ENCODE data around the gene P3H2.

P3H2 gene

GRCh38 chr3:190010486-190010885 lies 110.2 kb downstream of the P3H2 start:
- H3K9ac ChIP-seq (ENCODE audit: insufficient read length, low read depth) = no peak overlapping the region
- no peaks in the 10 kb centered on the region for H3K36me3 ChIP-seq (ENCODE audit: insufficient read depth, insufficient read length, low read length)
- H3K27me3 ChIP-seq (ENCODE audit: insufficient read depth, insufficient read length) = no peaks in the 10 kb centered on the region
- TF ChIP-seq SUZ12 (IDR thresholded peaks at IDR 0.05; ENCODE audit: extremely low read depth, insufficient read depth, insufficient read length) = no peak
- TF ChIP-seq ZNF274 (IDR thresholded peaks at IDR 0.05; ENCODE audit: low read depth, low read length) = no peak
- TF ChIP-seq YY1 (IDR thresholded peaks at IDR 0.05; ENCODE audit: insufficient read depth, insufficient read length) = no peak
- DNase-seq (ENCODE audit: low read depth, low spot score) = no peak
- H3K4me1 ChIP-seq (ENCODE audit: insufficient read depth, insufficient read length) = peaks cover 4% of the 10 kb centered on the region
- no peaks in the 10 kb centered on the region for H3K9me3 ChIP-seq (ENCODE audit: insufficient read depth, low read length)
- no peak overlapping the region for H3K4me3 ChIP-seq (ENCODE audit: insufficient read length, low read depth)

DNA sequence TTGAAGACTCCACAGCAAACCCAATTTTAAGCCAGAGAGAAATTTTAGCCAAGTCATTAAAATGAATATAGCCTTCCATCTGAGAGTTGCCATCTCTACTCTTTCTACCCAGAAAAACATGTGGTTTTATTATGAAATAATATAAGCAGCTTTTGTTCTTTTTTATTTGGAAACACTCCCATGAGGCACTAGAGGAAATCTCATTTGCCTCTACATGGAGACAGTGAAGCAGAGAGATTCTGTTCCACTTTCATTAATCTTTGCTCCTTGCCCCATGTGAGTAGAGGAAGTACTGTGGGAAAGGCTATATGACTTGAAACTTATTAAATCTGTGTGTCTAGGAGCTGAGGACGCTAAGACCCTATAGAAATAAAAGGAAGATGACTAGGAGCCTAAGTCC lies 111.1 kb downstream of the P3H2 start:
- Histone ChIP-seq H3K9me3 (ENCODE audit: insufficient read depth, low read length) (no peaks in the 10 kb centered on the region), H3K9ac (ENCODE audit: insufficient read length, low read depth) (no peak overlapping the region), H3K27me3 (ENCODE audit: insufficient read depth, insufficient read length) (no peaks in the 10 kb centered on the region), H3K4me1 (ENCODE audit: insufficient read depth, insufficient read length) (peaks cover 4% of the 10 kb centered on the region), H3K4me3 (ENCODE audit: insufficient read length, low read depth) (no peak overlapping the region), H3K36me3 (ENCODE audit: insufficient read depth, insufficient read length, low read length) (no peaks in the 10 kb centered on the region)
- TF ChIP-seq SUZ12 (IDR thresholded peaks at IDR 0.05; ENCODE audit: extremely low read depth, insufficient read depth, insufficient read length) (no peak), ZNF274 (IDR thresholded peaks at IDR 0.05; ENCODE audit: low read depth, low read length) (no peak), YY1 (IDR thresholded peaks at IDR 0.05; ENCODE audit: insufficient read depth, insufficient read length) (no peak)
- DNase-seq (ENCODE audit: low read depth, low spot score) = no peak

- Histone ChIP-seq H3K36me3 (ENCODE audit: insufficient read depth, insufficient read length, low read length) (no peaks in the 10 kb centered on the region), H3K9me3 (ENCODE audit: insufficient read depth, low read length) (no peaks in the 10 kb centered on the region), H3K27me3 (ENCODE audit: insufficient read depth, insufficient read length) (no peaks in the 10 kb centered on the region), H3K9ac (ENCODE audit: insufficient read length, low read depth) (no peak overlapping the region), H3K4me1 (ENCODE audit: insufficient read depth, insufficient read length) (no peaks in the 10 kb centered on the region), H3K4me3 (ENCODE audit: insufficient read length, low read depth) (no peak overlapping the region)
- TF ChIP-seq YY1 (IDR thresholded peaks at IDR 0.05; ENCODE audit: insufficient read depth, insufficient read length) (no peak), ZNF274 (IDR thresholded peaks at IDR 0.05; ENCODE audit: low read depth, low read length) (no peak), SUZ12 (IDR thresholded peaks at IDR 0.05; ENCODE audit: extremely low read depth, insufficient read depth, insufficient read length) (no peak)
- no peak for DNase-seq (ENCODE audit: low read depth, low spot score)
Measured at GRCh38 chr3:190008432-190008831, 112.3 kb downstream of the P3H2 start.

DNA sequence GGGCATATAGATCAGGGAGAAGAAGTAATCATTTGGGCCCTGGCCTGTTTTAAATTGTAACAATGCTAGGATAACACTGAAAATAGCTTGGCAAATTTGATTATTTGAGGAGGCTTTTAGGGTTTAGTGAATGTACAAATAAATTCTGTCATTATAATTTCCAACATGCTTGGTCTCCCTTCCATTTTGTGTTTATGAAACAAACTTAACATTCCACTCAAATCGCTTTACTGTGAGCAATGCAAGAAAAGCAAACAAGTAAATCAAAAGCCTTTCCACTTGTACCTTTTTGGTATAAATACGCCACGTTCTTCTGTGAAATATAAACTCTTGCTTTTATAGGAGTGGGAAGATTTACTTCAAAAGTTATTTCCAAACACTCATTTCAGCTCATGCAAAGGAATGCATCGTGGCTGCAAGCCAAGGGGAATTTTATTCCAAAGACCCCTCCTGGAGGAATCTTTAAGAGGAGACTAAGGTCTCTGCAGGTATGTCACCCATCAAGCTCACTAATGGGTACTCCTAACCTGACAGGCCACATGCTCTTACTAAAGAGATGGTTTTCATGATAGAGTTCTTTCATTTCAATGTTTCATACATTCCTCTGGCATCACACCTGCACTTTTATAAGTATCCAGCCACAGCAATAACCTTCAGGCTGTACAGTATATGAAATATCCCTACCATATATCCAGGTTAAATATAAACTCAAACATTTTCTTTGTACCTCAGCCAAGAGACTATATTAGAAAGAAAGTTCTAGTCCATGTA lies 115.2 kb downstream of the P3H2 start:
- H3K9ac ChIP-seq (ENCODE audit: insufficient read length, low read depth) = no peak overlapping the region
- no peak overlapping the region for H3K4me3 ChIP-seq (ENCODE audit: insufficient read length, low read depth)
- TF ChIP-seq ZNF274 (IDR thresholded peaks at IDR 0.05; ENCODE audit: low read depth, low read length) = no peak
- no peak for TF ChIP-seq SUZ12 (IDR thresholded peaks at IDR 0.05; ENCODE audit: extremely low read depth, insufficient read depth, insufficient read length)
- TF ChIP-seq YY1 (IDR thresholded peaks at IDR 0.05; ENCODE audit: insufficient read depth, insufficient read length) = no peak
- H3K27me3 ChIP-seq (ENCODE audit: insufficient read depth, insufficient read length) = no peaks in the 10 kb centered on the region
- no peaks in the 10 kb centered on the region for H3K4me1 ChIP-seq (ENCODE audit: insufficient read depth, insufficient read length)
- H3K36me3 ChIP-seq (ENCODE audit: insufficient read depth, insufficient read length, low read length) = no peaks in the 10 kb centered on the region
- DNase-seq (ENCODE audit: low read depth, low spot score) = no peak
- H3K9me3 ChIP-seq (ENCODE audit: insufficient read depth, low read length) = no peaks in the 10 kb centered on the region

DNA sequence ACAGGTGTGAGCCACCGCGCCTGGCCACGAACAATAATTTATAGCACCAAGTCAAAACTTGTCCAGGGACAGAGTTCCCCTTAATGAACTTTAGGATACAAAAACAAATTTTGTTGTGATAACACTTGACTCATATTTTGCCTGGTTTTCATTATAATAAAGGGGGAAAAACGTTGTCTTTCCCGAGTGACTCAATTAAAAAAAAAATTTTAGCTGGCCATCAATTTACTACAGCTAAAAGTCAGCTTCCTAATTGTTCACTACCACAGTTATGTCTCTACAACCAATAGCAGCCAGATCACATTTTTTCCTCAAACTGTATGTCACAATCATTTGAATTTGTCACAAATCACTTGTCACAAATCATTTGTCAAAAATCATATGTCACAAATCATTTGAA lies 116.0 kb downstream of the P3H2 start:
- H3K9ac ChIP-seq (ENCODE audit: insufficient read length, low read depth) = no peak overlapping the region
- no peaks in the 10 kb centered on the region for H3K4me1 ChIP-seq (ENCODE audit: insufficient read depth, insufficient read length)
- H3K27me3 ChIP-seq (ENCODE audit: insufficient read depth, insufficient read length) = no peaks in the 10 kb centered on the region
- no peak overlapping the region for H3K4me3 ChIP-seq (ENCODE audit: insufficient read length, low read depth)
- no peaks in the 10 kb centered on the region for H3K36me3 ChIP-seq (ENCODE audit: insufficient read depth, insufficient read length, low read length)
- H3K9me3 ChIP-seq (ENCODE audit: insufficient read depth, low read length) = no peaks in the 10 kb centered on the region
- no peak for DNase-seq (ENCODE audit: low read depth, low spot score)
- TF ChIP-seq YY1 (IDR thresholded peaks at IDR 0.05; ENCODE audit: insufficient read depth, insufficient read length) (no peak), SUZ12 (IDR thresholded peaks at IDR 0.05; ENCODE audit: extremely low read depth, insufficient read depth, insufficient read length) (no peak), ZNF274 (IDR thresholded peaks at IDR 0.05; ENCODE audit: low read depth, low read length) (no peak)

GRCh38 chr3:190003681-190004123 lies 117.0 kb downstream of the P3H2 start:
- DNase-seq (ENCODE audit: low read depth, low spot score) = no peak
- Histone ChIP-seq H3K36me3 (ENCODE audit: insufficient read depth, insufficient read length, low read length) (no peaks in the 10 kb centered on the region), H3K4me1 (ENCODE audit: insufficient read depth, insufficient read length) (no peaks in the 10 kb centered on the region), H3K27me3 (ENCODE audit: insufficient read depth, insufficient read length) (no peaks in the 10 kb centered on the region), H3K9ac (ENCODE audit: insufficient read length, low read depth) (no peak overlapping the region), H3K4me3 (ENCODE audit: insufficient read length, low read depth) (no peak overlapping the region), H3K9me3 (ENCODE audit: insufficient read depth, low read length) (no peaks in the 10 kb centered on the region)
- no peak for TF ChIP-seq ZNF274 (IDR thresholded peaks at IDR 0.05; ENCODE audit: low read depth, low read length)
- no peak for TF ChIP-seq YY1 (IDR thresholded peaks at IDR 0.05; ENCODE audit: insufficient read depth, insufficient read length)
- TF ChIP-seq SUZ12 (IDR thresholded peaks at IDR 0.05; ENCODE audit: extremely low read depth, insufficient read depth, insufficient read length) = no peak

- DNase-seq (ENCODE audit: low read depth, low spot score) = no peak
- H3K4me3 ChIP-seq (ENCODE audit: insufficient read length, low read depth) = no peak overlapping the region
- no peaks in the 10 kb centered on the region for H3K4me1 ChIP-seq (ENCODE audit: insufficient read depth, insufficient read length)
- no peaks in the 10 kb centered on the region for H3K9me3 ChIP-seq (ENCODE audit: insufficient read depth, low read length)
- H3K36me3 ChIP-seq (ENCODE audit: insufficient read depth, insufficient read length, low read length) = no peaks in the 10 kb centered on the region
- no peak overlapping the region for H3K9ac ChIP-seq (ENCODE audit: insufficient read length, low read depth)
- TF ChIP-seq YY1 (IDR thresholded peaks at IDR 0.05; ENCODE audit: insufficient read depth, insufficient read length) = no peak
- no peak for TF ChIP-seq SUZ12 (IDR thresholded peaks at IDR 0.05; ENCODE audit: extremely low read depth, insufficient read depth, insufficient read length)
- TF ChIP-seq ZNF274 (IDR thresholded peaks at IDR 0.05; ENCODE audit: low read depth, low read length) = no peak
- no peaks in the 10 kb centered on the region for H3K27me3 ChIP-seq (ENCODE audit: insufficient read depth, insufficient read length)
Measured at GRCh38 chr3:190003068-190003467, 117.6 kb downstream of the P3H2 start.
